KOPT-K1 (cell line): ENCODE measurements around the gene TLR10.
"Not testable (repeated sequence)": the region's sequence is repeated elsewhere in the genome, so short reads cannot be mapped to it uniquely, and the experiment has no call there.

Experiments
- H3K27ac ChIP-seq: fragments of 200-600 bp; sonication (generic); 2 replicates; pipeline ENCODE4 v1.5.1; 2016; ENCODE audit warnings: antibody characterized with exemption, mild to moderate bottlenecking, low read depth, low read length; ENCODE audit not compliant: poor library complexity, severe bottlenecking
- H3K36me3 ChIP-seq: fragments of 200-600 bp; sonication (generic); 2 replicates; pipeline ENCODE4 v1.5.1; 2017; ENCODE audit warnings: antibody characterized with exemption, mild to moderate bottlenecking, low read length, moderate library complexity; ENCODE audit not compliant: insufficient read depth
- H3K9me3 ChIP-seq: fragments of 200-600 bp; sonication (generic); 2 replicates; pipeline ENCODE4 v1.5.1; 2017; ENCODE audit warnings: antibody characterized with exemption, low read length, mild to moderate bottlenecking; ENCODE audit not compliant: insufficient read depth, poor library complexity, severe bottlenecking

The TLR10 gene

GRCh38 chr4:38785041-38785790 is 2.4 kb upstream of the TLR10 start:
- Histone ChIP-seq H3K36me3 (no peaks in the 10 kb centered on the region), H3K27ac (no peak overlapping the region), H3K9me3 (no peaks in the 10 kb centered on the region)

DNA sequence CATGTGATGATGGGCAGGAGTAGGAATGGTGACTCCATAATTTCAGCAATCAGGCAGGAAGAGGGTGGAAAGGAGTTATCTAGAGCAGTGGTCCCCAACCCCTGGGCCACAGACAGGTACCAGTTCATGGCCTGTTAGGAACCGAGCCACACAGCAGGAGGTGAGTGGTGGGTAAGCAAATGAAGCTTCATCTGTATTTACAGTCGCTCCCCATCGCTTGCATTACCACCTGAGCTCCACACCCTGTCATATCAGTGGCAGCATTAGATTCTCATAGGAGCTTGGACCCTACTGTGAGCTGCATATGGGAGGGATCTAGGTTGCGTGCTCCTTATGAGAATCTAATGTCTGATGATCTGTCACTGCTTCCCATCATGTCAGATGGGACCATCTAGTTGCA is 1.4 kb upstream of the TLR10 start:
- no peak overlapping the region for H3K27ac ChIP-seq
- no peaks in the 10 kb centered on the region for H3K9me3 ChIP-seq
- no peaks in the 10 kb centered on the region for H3K36me3 ChIP-seq

DNA sequence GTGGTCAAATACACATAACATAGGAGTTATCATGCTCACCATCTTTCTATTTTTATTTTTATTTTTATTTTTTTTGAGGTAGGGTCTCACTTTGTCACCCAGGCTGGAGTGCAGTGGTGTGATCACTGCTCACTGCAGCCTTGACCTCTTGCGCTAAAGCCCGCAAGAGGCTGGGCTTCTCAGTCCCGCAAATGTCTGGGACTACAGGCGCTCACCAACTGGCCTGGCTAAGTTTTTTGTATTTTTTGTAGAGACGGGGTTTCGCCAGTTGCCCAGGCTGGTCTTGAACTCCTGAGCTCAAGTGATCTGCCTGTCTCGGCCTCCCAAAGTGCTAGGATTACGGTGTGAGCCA is 295 bp upstream of the TLR10 start:
- Histone ChIP-seq H3K36me3 (no peaks in the 10 kb centered on the region), H3K9me3 (no peaks in the 10 kb centered on the region), H3K27ac (no peak overlapping the region)

DNA sequence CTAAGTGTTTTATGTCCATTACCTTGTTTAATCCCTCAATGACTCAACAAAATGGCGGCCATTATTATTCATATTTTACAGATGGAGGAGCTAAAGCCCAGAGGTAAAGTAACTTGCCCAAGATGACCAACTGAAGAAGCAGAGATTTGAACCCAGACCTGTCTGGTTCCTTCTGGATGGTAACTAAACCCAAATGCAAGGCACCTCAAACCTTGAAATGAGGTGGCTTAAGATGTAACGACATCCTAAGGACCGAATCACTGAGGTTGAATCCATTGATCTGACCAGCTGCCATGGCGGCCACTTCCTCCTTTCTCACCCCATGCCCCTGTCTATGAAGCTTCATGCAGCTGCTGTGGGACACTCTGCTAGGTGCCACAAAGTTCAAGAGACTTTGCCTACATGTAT is 932 bp downstream of the TLR10 start:
- H3K9me3 ChIP-seq = no peaks in the 10 kb centered on the region
- no peaks in the 10 kb centered on the region for H3K36me3 ChIP-seq
- H3K27ac ChIP-seq = no peak overlapping the region

DNA sequence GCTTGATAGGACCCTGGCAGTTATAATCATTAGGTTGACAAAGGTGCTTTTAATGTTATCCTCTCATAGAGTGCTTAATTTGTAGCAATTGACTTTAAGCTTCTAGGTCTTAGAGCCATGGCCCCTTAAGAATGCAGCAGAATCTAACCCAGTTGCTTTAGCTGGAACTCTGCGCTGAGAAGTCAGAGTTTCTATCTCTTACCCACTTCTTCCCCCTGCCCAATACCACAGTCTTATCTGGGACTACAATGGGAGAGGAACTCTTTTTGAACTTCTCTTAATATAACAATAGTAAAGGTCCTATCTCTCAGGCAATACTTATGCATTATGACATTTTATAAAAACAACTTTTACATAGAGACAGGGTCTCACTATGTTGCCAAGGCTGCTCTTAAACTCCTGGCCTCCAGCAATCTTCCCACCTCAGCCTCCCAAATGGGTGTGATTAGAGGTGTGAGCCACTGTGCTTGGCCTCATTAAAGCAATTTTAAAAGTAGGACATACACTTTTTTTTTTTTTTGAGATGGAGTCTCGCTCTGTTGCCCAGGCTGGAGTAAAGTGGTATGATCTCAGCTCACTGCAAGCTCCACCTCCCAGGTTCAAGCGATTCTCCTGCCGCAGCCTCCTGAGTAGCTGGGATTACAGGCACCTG is 1.8 kb downstream of the TLR10 start:
- Histone ChIP-seq H3K9me3 (no peaks in the 10 kb centered on the region), H3K27ac (no peak overlapping the region), H3K36me3 (no peaks in the 10 kb centered on the region)

DNA sequence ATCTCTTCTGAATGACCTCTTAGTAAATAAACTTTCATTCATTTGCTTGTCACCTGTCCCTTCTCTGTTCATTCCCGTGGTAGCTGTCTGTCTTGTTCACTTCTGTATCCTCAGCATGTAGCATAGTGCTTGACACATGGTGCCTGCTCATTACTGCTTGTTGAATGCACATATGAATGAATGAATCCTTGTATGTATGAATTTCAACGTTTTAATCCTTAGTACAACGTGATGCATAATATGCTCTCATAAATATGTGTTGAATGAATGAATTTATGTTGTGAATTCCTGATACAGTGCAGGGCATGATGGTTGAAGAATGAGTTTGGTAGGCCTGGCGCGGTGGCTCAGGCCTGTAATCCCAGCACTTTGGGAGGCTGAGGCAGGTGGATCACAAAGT is 3.0 kb downstream of the TLR10 start:
- no peaks in the 10 kb centered on the region for H3K36me3 ChIP-seq
- H3K9me3 ChIP-seq = no peaks in the 10 kb centered on the region
- no peak overlapping the region for H3K27ac ChIP-seq

DNA sequence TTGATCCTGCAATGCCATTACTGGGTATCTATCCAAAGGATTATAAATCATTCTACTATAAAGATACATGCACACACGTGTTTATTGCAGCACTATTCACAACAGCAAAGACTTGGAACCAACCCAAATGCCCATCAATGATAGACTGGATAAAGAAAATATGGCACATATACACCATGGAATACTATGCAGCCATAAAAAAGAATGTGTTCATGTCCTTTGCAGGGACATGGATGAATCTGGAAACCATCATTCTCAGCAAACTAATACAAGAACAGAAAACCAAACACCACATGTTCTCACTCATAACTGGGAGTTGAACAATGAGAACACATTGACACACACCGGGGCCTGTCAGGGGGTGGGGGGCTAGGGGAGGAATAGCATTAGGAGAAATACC is 4.9 kb downstream of the TLR10 start:
- H3K9me3 ChIP-seq, H3K36me3 ChIP-seq, H3K27ac ChIP-seq: not testable (repeated sequence)

DNA sequence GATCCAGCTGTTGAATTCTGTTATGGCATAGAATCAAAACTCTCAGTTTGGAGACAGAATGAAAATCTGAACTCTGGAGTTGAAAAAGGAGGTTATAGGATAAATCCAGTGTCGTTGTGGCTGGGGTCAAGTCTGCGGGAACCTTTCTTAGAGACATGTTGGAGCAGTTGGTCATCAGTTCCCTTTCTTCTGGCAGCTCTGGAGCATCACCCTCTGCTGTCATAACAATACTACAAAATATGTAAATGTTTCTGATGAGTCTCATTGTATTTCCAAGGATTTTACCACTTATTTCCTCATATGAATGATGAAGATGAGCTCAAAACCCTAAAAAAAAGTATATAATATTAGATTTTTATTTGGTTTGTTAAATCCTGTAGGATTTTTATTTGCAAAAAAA is 7.5 kb downstream of the TLR10 start:
- Histone ChIP-seq H3K9me3 (no peaks in the 10 kb centered on the region), H3K36me3 (no peaks in the 10 kb centered on the region), H3K27ac (no peak overlapping the region)

GRCh38 chr4:38774181-38774955 is 8.4 kb downstream of the TLR10 start:
- H3K9me3 ChIP-seq = no peaks in the 10 kb centered on the region
- no peaks in the 10 kb centered on the region for H3K36me3 ChIP-seq
- no peak overlapping the region for H3K27ac ChIP-seq

GRCh38 chr4:38770281-38770680 is 12.5 kb downstream of the TLR10 start:
- not testable (repeated sequence) for H3K36me3 ChIP-seq, H3K9me3 ChIP-seq, H3K27ac ChIP-seq

DNA sequence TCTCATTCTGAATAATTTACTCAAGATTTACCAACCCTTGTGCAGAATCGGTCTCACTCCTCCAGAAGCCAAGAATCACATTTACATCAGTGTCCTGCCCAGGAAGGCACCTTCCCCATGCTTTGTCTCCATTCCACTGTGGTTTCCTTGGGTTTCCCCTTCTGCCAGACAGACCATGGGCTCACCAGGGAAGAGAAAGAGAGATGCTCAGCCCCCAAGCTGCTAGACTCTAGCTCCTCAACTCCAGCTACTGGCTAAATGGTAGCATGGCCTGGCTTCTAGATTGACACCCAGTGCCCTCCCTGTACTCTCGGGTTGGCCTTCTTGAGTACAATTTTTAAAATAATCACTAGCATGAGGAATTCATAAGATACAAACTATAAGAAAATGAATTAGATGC is 12.9 kb downstream of the TLR10 start:
- no peaks in the 10 kb centered on the region for H3K36me3 ChIP-seq
- H3K9me3 ChIP-seq = no peaks in the 10 kb centered on the region
- no peak overlapping the region for H3K27ac ChIP-seq

DNA sequence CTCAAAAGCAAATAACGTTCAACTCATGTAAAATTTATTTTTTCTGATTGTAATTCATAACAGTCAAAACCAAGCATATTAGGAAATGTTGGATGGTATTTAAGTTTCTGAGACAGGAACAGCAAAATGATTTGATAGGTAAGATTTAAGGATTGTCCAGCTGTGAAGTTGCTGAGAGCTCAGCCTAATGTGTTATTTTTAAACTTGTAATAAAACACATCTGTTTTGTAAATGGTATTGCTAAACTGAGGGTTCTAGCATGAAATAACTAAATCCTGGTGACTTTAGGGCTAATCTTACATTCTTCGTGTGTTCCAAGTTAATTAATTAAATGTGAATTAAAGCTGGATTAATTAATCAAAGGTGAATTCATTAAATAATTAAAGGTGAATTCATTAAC is 13.3 kb downstream of the TLR10 start:
- H3K36me3 ChIP-seq = no peaks in the 10 kb centered on the region
- H3K9me3 ChIP-seq = no peaks in the 10 kb centered on the region
- no peak overlapping the region for H3K27ac ChIP-seq

- Histone ChIP-seq H3K9me3 (no peaks in the 10 kb centered on the region), H3K27ac (no peak overlapping the region), H3K36me3 (no peaks in the 10 kb centered on the region)
Observed at GRCh38 chr4:38768968-38769394, 13.8 kb downstream of the TLR10 start.

DNA sequence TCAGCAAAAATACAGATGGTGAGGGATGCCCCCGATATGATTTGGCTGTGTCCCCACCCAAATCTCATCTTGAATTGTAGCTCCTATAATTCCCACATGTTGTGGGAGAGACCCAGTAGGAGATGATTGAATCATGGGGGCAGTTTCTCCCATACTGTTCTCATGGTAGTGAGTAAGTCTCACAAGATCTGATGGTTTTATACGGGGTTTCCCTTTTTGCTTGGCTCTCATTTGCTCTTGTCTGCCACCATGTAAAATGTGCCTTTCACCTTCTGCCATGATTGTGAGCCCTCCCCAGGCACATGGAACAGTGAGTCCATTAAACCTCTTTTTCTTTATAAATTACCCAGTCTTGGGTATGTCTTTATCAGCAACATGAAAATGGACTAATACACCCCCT is 15.8 kb downstream of the TLR10 start:
- not testable (repeated sequence) for H3K27ac ChIP-seq, H3K9me3 ChIP-seq, H3K36me3 ChIP-seq

DNA sequence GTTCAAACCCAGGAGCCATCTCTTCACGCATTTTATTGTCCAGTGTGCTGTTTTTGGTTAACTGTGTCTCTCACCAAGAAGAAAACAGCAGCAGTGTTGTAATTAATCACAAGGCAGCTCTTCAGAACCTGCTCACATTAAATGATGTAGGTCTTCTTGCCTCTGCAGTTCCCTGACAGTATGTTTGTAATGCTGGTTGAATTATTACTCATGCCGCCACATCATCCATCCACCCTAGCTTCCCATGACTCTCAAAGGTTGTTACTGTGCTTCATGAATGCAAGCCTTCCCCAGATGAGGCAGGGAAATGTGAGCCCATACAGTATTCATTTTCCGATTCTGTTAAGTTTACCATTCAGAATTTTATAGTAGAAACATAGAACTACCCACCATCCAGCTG is 17.4 kb downstream of the TLR10 start:
- Histone ChIP-seq H3K9me3 (no peaks in the 10 kb centered on the region), H3K36me3 (no peaks in the 10 kb centered on the region), H3K27ac (no peak overlapping the region)
